IPS-NIHi11 (cell line): ENCODE results near the gene SIAE.

Source experiments
- DNase-seq: peaks from one replicate; pipeline ENCODE4 v3.0.0; 2012; ENCODE audit warnings: mixed read lengths, low spot score

Gene SIAE

DNA sequence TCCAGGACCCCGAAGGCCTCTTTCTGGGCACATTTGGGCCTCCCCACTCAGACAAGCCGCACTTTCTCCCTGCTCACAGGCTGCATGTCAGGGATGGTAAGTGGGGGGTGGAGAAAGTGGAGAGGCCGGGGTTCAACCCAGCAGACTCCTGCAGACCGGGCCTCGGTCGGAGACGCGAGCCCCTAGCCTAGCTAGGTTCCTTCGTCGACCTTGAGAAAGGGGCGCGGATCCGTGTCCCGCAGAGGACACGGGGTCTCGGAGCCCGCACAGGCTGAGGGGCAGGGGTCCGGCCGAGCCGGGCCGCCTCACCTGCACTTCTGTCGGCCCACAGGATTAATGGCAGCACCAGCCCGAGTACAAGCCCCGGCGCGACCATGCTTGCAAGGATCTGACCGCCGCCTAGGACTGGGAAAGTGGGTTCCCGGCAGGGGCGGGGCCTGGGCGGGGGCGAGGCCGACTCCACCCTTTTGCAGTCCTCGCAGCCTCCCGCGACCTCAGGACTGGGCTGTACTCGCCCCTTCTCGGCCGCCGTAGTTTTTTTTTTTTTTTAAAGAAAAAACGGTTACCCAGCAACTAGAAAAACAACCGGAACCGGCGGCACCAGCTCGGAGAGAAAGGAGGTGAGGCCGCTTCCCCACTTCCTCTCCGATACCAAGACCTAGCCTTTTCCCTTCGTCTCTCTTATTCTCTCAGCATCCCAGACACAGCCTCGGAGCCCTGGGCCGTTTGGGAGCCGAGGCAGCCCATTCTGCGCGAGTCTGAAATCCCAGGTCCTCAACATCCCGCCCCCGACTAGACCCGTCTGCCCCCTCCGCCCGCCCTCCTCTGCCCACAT, at the start of gene SIAE, which contains the start of gene SPA17:
SIAE (minus strand) TSS at position 407 of the 835 bp plus-strand sequence; CDS start at position 376, 31 bp downstream.
SPA17 (plus strand) TSS at position 572 of the 835 bp plus-strand sequence. CDS start 1,361 bp downstream, outside the sequence.
- DNase-seq: peak; percentile 97

DNA sequence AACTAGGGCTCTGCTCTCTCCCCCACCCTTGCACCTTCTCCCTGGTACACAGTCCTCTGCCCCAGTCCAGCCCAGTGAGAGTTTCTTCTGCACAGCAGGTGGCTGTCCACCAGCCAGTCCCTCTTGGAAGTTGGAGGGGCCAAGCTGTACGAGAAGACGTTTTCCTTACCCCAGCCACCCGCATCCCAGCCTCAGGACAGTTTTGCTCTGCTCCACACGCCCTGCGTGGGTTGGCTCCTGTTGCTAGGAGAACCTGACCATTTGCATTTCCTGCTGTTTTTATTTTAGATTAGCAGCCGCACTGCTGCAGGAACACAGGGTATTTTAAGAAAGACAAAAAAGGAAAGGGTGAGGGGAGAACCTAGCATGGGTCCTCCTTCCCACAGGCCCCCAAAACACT, 48.6 kb upstream of the SIAE start:
- no peak for DNase-seq

GRCh38 chr11:124719534-124719933, 46.0 kb upstream of the SIAE start:
- DNase-seq: no peak

- no peak for DNase-seq
Observed at GRCh38 chr11:124718801-124719200, 45.3 kb upstream of the SIAE start.

- peak; percentile 59 for DNase-seq
Observed at GRCh38 chr11:124717786-124718651, 44.5 kb upstream of the SIAE start.

DNA sequence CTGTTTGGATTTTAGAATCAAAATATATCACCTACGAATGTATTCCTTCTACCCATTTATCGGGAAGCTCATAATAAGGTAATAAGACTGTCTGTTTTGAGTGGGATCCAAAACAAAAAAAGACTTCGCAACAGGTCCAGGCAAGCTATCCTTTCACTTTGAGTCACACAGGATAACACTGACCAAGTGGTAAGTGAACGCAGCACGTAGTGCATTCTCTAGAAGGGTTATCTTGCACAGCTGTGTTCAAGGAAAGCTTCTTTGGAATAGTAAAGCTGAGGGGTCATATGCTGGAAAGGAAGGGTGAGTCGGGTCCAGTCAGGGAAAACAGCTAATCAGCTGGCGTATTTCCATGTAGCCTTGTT, 43.9 kb upstream of the SIAE start:
- no peak for DNase-seq

DNA sequence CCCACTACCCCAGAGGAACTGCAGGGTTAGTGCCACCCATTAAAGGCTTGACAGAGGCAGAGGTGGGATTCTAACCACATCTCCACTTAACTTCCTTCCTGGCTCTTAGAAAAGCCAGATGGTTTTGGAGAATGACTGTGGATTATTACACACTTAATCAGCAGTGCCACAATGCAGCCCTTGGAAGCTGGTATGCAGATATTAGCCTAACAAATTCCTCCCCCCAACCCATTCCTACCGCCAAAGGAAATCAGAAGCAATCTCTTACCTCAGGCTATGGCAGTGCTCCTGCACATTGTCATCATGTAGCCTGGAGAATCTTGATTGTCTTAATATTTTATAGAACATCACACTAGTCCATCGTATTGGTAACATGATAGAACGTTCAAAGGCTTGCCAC, 43.1 kb upstream of the SIAE start:
- DNase-seq: no peak

DNA sequence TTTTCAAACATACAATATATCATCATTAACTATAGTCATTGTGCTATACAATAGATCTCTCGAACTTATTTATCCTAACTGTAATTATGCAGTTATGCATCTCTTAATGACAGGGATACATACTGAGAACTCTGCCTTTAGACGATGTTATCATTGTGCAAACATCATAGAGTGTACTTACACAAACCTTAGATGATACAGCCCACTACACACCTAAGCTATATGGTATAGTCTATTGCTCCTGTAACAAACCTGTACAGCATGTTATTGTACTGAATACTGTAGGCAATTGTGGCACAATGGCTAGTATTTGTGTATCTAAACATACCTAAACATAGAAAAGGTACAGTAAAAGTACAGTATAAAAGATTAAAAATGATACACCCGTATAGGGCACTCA, 38.9 kb upstream of the SIAE start:
- no peak for DNase-seq

- DNase-seq: no peak
Observed at GRCh38 chr11:124707829-124708228, 34.3 kb upstream of the SIAE start.

DNA sequence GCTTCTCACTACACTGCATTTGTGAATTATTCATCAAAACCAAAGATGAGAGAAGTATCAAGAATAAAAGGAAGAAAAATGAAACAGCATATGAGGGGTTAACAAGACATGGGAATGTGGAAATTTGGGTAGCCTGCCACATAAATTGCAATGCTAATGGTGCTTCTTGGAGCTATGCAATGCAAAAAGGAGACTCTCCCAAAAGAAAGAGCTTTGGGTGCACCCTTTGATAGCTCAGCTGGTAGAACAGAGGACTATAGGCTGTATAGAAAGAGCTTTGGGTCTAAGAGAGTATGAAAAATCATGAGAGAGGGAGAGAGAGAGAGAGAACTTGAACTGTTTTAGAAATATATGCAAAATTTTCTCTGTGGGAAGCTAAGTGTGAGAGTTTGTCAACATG, 26.5 kb upstream of the SIAE start:
- no peak for DNase-seq

GRCh38 chr11:124699547-124699946, 26.0 kb upstream of the SIAE start:
- DNase-seq: no peak

DNA sequence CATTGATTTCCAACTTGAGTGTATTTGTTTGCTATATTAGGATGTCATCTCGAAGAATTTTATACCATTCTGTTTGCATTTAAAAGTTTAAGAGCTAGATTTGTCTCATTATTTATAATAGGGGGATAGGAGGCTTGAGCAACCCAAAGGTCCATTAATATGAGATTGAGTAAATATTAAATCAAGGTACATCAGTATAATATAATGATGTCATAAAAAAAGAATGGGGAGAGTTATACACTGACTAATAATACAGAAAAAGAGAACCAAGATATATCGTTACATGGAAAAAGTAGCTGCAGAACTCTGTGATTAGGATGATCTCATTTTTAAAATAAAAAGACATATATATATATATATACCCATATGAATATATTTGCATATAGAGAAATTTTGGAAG, 19.6 kb upstream of the SIAE start:
- DNase-seq: no peak

DNA sequence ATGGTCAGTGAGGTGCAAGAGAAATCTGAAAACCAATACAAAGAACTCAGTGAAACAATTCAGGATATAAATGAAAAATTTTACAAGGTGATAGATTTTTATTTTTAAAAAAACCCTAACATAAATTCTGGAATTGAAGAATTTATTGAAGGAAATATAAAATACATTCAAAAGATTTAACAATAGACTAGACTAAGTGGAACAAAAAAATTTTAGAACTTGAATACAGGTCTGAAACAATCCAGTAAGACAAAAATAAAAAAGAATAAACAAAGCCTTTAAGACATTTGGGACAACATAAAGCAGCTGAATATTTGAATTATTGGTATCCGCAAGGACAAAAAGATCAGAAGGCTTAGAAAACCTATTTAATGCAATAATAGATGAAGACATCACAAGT, 8.9 kb upstream of the SIAE start:
- no peak for DNase-seq

DNA sequence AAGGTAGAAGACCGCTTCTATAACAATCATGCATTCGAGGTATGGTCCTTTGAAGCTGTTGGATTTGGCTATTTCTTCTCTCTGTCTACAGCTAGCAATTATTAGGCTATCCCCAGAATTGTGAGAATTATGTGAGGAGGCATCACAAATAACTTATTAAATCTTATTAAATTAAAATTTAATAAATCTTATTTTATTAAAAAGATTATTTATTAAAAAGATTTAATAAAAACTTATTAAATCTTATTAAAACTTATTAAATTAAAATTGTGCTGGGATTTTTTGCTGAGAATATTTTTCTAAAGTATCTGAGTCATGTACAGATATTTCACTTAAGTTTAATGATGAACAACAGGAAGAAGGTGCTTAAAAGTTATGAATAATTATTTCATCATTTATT, 7.9 kb upstream of the SIAE start:
- no peak for DNase-seq

DNA sequence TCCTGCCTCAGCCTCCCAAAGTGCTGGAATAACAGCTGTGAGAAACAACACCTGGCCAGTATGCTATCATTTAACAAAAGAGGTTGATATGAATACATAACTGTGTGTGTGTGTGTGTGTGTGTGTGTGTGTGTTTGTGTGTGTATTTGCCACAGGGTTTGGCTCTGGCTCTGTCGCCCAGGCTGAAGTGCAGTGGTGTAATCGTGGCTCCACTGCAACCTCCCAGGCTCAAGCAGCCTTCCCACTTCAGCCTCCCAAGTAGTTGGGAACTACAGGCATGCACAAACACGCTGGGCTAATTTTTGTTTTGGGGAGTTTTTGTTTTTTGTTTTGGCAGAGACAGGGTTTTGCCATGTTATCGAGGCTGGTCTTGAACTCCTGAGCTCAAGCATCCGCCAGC, 4.9 kb upstream of the SIAE start:
- DNase-seq: no peak

- no peak for DNase-seq
Observed at GRCh38 chr11:124676386-124676785, 2.8 kb upstream of the SIAE start.

- no peak for DNase-seq
Observed at GRCh38 chr11:124674571-124674970, 1.0 kb upstream of the SIAE start.

GRCh38 chr11:124674168-124674517, 604 bp upstream of the SIAE start:
- DNase-seq: peak; percentile 14

- DNase-seq: no peak
Observed at GRCh38 chr11:124672536-124673215, 863 bp downstream of the SIAE start.

DNA sequence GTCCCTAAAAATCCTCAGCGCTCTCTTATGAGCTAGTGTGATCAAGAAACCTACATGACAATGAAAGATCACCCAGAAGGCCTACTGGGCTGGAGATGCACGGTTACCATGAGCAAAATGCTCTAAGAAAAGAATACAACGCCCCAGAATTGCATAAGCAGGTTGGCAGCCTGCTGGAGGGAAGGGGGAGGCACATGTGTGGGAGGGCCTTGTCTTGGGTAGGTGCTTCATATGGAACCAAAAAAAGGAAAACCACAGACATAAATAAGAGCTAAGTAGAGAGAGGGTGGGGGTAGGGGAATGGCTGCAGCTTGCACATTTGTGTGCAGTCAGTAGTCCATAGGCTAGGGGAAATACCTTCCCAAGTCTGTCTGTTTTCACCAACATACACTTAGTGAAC, 2.8 kb downstream of the SIAE start:
- DNase-seq: no peak

DNA sequence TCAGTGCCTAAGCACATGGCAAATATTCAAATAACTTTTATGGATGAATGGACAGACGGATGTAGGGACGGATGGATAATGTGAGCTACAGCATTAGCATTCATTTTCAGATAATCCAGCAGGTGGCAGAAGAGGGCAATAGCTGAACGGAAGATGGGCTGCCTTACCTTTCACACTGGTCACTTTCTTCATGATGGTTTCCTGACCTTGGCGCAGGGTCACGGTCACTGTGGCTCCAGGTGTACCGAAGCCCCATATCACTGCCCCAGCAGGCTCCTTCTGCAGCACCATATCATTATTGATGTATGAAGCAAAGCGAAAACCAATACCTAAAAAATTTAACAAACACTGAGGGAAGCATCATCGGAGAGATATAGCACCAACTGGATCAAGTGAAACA, 4.3 kb downstream of the SIAE start:
- peak; percentile 73 for DNase-seq

- no peak for DNase-seq
Observed at GRCh38 chr11:124667601-124668000, 5.9 kb downstream of the SIAE start.

DNA sequence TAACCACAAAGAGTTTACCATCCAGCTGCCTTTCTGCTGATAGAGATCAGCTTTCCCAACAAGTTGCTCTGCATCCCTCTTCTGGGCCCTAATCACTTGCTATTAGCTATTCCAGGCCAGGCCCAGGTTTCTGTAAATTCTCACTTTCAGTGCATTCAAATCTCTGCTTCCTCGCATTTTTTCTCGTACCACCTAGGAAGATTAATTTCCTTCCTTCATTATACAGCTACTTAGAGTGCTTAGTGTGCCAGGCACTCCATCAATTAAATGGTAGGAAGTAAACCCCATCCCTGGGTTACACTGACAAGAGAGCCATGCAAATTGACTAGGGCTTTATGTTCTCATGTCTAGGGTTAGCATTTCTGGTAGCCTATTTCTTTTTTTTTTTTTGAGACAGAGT, 9.7 kb downstream of the SIAE start:
- DNase-seq: no peak
